Esophagus squamous epithelium (tissue), 5 donors: ENCODE results near the gene GSAP. TPM values are rescaled to one million over a fixed set of nuclear protein-coding genes. Genes with fewer than 3 reads are reported as not detected.
"Not testable (repeated sequence)": the region's sequence is repeated elsewhere in the genome, so short reads cannot be mapped to it uniquely, and the experiment has no call there.

Experiments
- DNase-seq: peaks from one replicate; lab custom pipeline; 2025; lab: John Stamatoyannopoulos, UW
- H3K27ac ChIP-seq, 4 donors: fragments of 200-600 bp; sonication (generic); one replicate each; pipeline ENCODE4 v1.5.1; 2016 to 2019; ENCODE audit warnings: mild to moderate bottlenecking in 1 of 4
- H3K27me3 ChIP-seq, 4 donors: fragments of 200-600 bp; sonication (generic); 1 replicate in 3 of 4; 2 replicates in 1 of 4; pipeline versions ENCODE4 v1.5.1 to v1.6.0; 2017 to 2021; ENCODE audit warnings: antibody characterized with exemption in 1 of 4
- H3K36me3 ChIP-seq, 3 donors: fragments of 200-600 bp; sonication (generic); one replicate each; pipeline ENCODE4 v1.5.1; 2016 to 2019
- H3K4me1 ChIP-seq, 3 donors: fragments of 200-600 bp; sonication (generic); one replicate each; pipeline ENCODE4 v1.5.1; 2017 to 2019
- H3K4me3 ChIP-seq, 4 donors: fragments of 200-600 bp; sonication (generic); 1 replicate in 3 of 4; 2 replicates in 1 of 4; pipeline ENCODE4 v1.5.1; 2016 to 2019; ENCODE audit warnings: mild to moderate bottlenecking in 2 of 4, moderate library complexity in 1 of 4
- H3K9me3 ChIP-seq, 3 donors: fragments of 200-600 bp; sonication (generic); one replicate each; pipeline ENCODE4 v1.5.1; 2016 to 2019
- POLR2A ChIP-seq, 4 donors: fragments of 450-650 bp; IDR thresholded peaks; one replicate each; pipeline ENCODE4 v1.6.1; 2017; ENCODE audit warnings: antibody characterized with exemption in 4 of 4, mild to moderate bottlenecking in 4 of 4, moderate library complexity in 3 of 4
- WGBS, 2 donors: methylation state at CpG; one replicate each; pipeline ENCODE4 v1.1.5; 2018; 5-methylcytosine and 5-hydroxymethylcytosine counted together
- intact Hi-C: fragments of 100-400 bp; cut with DNase I; formaldehyde crosslinking; loops from one replicate; pipeline ENCODE4 v1.15.0; 2022
- total RNA-seq, 4 donors: library from RNA; depleted of rRNA; stranded (reverse); fragments of >200 nt; gene quantifications; one replicate each; pipeline ENCODE4 v1.1.0, GENCODE V29; 2016
- TF ChIP-seq, protein P1 (sequence below), 6 experiments: fragments of 450-650 bp in 4 of 6; fragments of 200-600 bp in 2 of 6; sonication (generic) in 2 of 6; IDR thresholded peaks; one replicate each; pipeline ENCODE4 v1.5.1; 2016 to 2019; ENCODE audit warnings: antibody characterized with exemption in 6 of 6, mild to moderate bottlenecking in 4 of 6, moderate library complexity in 4 of 6
- donor health status: DM: yes; HTN: yes; CAD: no.

Gene GSAP
- total RNA-seq, 4 donors from 2014 or later, result 5.7 to 22.5 (median 10.8) TPM

GRCh38 chr7:77276120-77276519, 140.0 kb downstream of the GSAP start:
- peaks cover 0 to 41% (median 0%) of the 10 kb centered on the region in 3 donors for H3K36me3 ChIP-seq
- WGBS, 2 donors, result 41 to 73% methylated on average over 4 of the region's 4 CpGs
- no peak for DNase-seq
- H3K4me1 ChIP-seq, result peaks cover 0 to 2% (median 0%) of the 10 kb centered on the region in 3 donors
- intact Hi-C loops, result no loop called here
- H3K27ac ChIP-seq, result no peak overlapping the region
- TF ChIP-seq, protein P1, sequence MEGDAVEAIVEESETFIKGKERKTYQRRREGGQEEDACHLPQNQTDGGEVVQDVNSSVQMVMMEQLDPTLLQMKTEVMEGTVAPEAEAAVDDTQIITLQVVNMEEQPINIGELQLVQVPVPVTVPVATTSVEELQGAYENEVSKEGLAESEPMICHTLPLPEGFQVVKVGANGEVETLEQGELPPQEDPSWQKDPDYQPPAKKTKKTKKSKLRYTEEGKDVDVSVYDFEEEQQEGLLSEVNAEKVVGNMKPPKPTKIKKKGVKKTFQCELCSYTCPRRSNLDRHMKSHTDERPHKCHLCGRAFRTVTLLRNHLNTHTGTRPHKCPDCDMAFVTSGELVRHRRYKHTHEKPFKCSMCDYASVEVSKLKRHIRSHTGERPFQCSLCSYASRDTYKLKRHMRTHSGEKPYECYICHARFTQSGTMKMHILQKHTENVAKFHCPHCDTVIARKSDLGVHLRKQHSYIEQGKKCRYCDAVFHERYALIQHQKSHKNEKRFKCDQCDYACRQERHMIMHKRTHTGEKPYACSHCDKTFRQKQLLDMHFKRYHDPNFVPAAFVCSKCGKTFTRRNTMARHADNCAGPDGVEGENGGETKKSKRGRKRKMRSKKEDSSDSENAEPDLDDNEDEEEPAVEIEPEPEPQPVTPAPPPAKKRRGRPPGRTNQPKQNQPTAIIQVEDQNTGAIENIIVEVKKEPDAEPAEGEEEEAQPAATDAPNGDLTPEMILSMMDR (IDR thresholded peaks at IDR 0.05), result no peak
- TF ChIP-seq POLR2A (IDR thresholded peaks at IDR 0.05), result no peak
- H3K4me3 ChIP-seq, result no peak overlapping the region
- no peaks in the 10 kb centered on the region for H3K9me3 ChIP-seq
- no peaks in the 10 kb centered on the region for H3K27me3 ChIP-seq

DNA sequence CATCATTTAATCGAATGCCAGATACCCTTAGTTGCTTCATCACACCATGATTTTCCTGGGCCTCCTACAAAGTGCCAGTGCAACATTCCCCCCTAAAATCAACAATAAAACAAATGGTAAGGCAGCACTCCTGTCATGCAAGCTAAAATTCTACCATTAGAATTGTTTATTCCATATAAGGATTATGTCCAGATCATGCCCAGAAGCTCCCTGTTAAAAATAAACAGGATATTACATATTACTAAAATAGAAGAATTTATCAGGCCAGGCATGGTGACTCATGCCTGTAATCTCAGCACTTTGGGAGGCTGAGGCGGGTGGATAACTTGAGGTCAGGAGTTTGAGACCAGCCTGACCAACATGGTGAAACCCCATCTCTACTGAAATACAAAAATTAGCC, 140.5 kb downstream of the GSAP start:
- 75 to 77% methylated on average over 2 of the region's 2 CpGs for WGBS, 2 donors
- intact Hi-C loops, H3K4me1 ChIP-seq, H3K27ac ChIP-seq, H3K9me3 ChIP-seq, H3K4me3 ChIP-seq, DNase-seq, H3K27me3 ChIP-seq: not testable (repeated sequence)
- H3K36me3 ChIP-seq, result peaks cover 0 to 40% (median 0%) of the 10 kb centered on the region in 3 donors

- intact Hi-C loops, result no loop called here
- peaks cover 0 to 20% (median 0%) of the 10 kb centered on the region in 3 donors for H3K36me3 ChIP-seq
- DNase-seq, result no peak
- H3K4me3 ChIP-seq, result no peak overlapping the region
- no peak for TF ChIP-seq POLR2A (IDR thresholded peaks at IDR 0.05)
- TF ChIP-seq, protein P1 (IDR thresholded peaks at IDR 0.05), result no peak
- WGBS, 2 donors, result 83 to 97% methylated on average over 3 to 5 of the region's 5 CpGs
- no peaks in the 10 kb centered on the region for H3K27me3 ChIP-seq
- no peaks in the 10 kb centered on the region for H3K9me3 ChIP-seq
- H3K4me1 ChIP-seq, result no peaks in the 10 kb centered on the region
- H3K27ac ChIP-seq, result no peak overlapping the region
These were observed 144.4 kb downstream of the GSAP start for GRCh38 chr7:77271766-77272165.

- 71 to 79% methylated on average over 1 of the region's 1 CpG for WGBS, 2 donors
- intact Hi-C loops, result no loop called here
- Histone ChIP-seq H3K27ac (no peak overlapping the region), H3K4me1 (no peaks in the 10 kb centered on the region), H3K4me3 (no peak overlapping the region), H3K27me3 (no peaks in the 10 kb centered on the region), H3K9me3 (no peaks in the 10 kb centered on the region), H3K36me3 (peaks cover 0 to 20% (median 0%) of the 10 kb centered on the region in 3 donors)
- TF ChIP-seq, protein P1 (IDR thresholded peaks at IDR 0.05), result no peak
- TF ChIP-seq POLR2A (IDR thresholded peaks at IDR 0.05), result no peak
- no peak for DNase-seq
These were observed 146.1 kb downstream of the GSAP start for GRCh38 chr7:77270094-77270480.

DNA sequence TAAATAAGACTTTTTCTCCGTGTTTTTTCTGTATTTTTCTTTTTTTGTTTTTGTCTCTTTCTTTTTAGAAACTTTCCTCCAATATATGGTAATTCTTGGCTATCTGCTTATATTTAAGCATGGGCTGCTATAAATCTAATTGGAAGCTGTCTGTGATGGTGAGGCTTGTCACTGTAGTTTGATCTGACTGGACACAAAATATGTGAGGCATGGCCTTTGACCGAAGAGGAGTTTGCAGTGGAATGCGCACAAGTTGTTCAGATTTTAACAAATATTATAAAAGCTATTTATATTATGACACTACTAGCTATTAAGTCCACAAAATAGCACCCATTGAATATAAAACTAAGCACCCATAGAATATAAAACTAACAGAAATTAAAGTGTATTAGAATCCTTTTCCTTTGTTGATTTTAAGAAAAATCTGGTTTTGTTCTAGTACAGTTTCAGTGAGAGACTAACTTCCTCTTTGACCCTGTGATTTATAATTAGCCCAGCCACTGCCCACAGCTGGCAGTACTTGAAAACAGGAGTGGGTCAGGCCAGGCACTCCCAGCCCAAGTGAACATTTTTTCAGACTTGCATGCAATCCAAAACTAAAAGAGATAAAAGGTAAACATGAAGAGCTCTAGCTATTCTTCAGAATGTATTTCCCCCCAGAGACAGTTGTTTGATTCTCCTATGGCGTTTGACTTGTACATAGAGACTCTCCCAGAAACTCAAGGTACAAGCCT, 146.6 kb downstream of the GSAP start:
- no peak for DNase-seq
- H3K27ac ChIP-seq, result no peak overlapping the region
- 72 to 88% methylated on average over 4 of the region's 4 CpGs for whole genome bisulfite sequencing, 2 donors
- H3K4me3 ChIP-seq, result no peak overlapping the region
- intact Hi-C loops, result no loop called here
- TF ChIP-seq, protein P1 (IDR thresholded peaks at IDR 0.05), result no peak
- TF ChIP-seq POLR2A (IDR thresholded peaks at IDR 0.05), result no peak
- no peaks in the 10 kb centered on the region for H3K27me3 ChIP-seq
- peaks cover 0 to 23% (median 0%) of the 10 kb centered on the region in 3 donors for H3K36me3 ChIP-seq
- no peaks in the 10 kb centered on the region for H3K4me1 ChIP-seq
- no peaks in the 10 kb centered on the region for H3K9me3 ChIP-seq
